ENCODE results near the gene RUSF1.

The RUSF1 gene

GRCh38 chr16:31474773-31475738 is 33.1 kb downstream of the RUSF1 start:
- no peak for TF ChIP-seq CTCF (IDR thresholded peaks at IDR 0.05; ENCODE audit: extremely low read depth, insufficient read depth, missing control alignments)
- no peak for DNase-seq (ENCODE audit: low spot score)
- in situ Hi-C loops (cut with MboI; ENCODE audit: low pct_unique_long_range_greater_than_20kb, low sequenced_read_pairs, unreplicated experiment) = loop anchor here (25.0 kb wide), 1 partner anchor 387 kb away; the partner anchor contains the start of gene ZNF267

- TF ChIP-seq CTCF (IDR thresholded peaks at IDR 0.05; ENCODE audit: extremely low read depth, insufficient read depth, missing control alignments) = no peak
- in situ Hi-C loops (cut with MboI; ENCODE audit: low pct_unique_long_range_greater_than_20kb, low sequenced_read_pairs, unreplicated experiment) = loop anchor here (25.0 kb wide), 1 partner anchor 388 kb away; the partner anchor contains the start of gene ZNF267
- no peak for DNase-seq (ENCODE audit: low spot score)
Measured at GRCh38 chr16:31474173-31474714, 33.9 kb downstream of the RUSF1 start.

- in situ Hi-C loops (cut with MboI; ENCODE audit: low pct_unique_long_range_greater_than_20kb, low sequenced_read_pairs, unreplicated experiment) = loop anchor here (25.0 kb wide), 1 partner anchor 389 kb away; the partner anchor contains the start of gene ZNF267
- no peak for TF ChIP-seq CTCF (IDR thresholded peaks at IDR 0.05; ENCODE audit: extremely low read depth, insufficient read depth, missing control alignments)
- DNase-seq (ENCODE audit: low spot score) = no peak
Measured at GRCh38 chr16:31473264-31473984, 34.8 kb downstream of the RUSF1 start.

- peak; percentile 39 for TF ChIP-seq CTCF (IDR thresholded peaks at IDR 0.05; ENCODE audit: extremely low read depth, insufficient read depth, missing control alignments)
- DNase-seq (ENCODE audit: low spot score) = peak; percentile 66
- in situ Hi-C loops (cut with MboI; ENCODE audit: low pct_unique_long_range_greater_than_20kb, low sequenced_read_pairs, unreplicated experiment) = loop anchor here (25.0 kb wide), 1 partner anchor 390 kb away; the partner anchor contains the start of gene ZNF267
Measured at GRCh38 chr16:31472709-31473203, 35.4 kb downstream of the RUSF1 start.

GRCh38 chr16:31471875-31472708 is 36.1 kb downstream of the RUSF1 start, which contains the start of gene TGFB1I1:
Gene TGFB1I1 (plus strand): TSS chr16:31472152. CDS start chr16:31472189, 37 bp downstream.
- DNase-seq (ENCODE audit: low spot score) = peak; percentile 61
- TF ChIP-seq CTCF (IDR thresholded peaks at IDR 0.05; ENCODE audit: extremely low read depth, insufficient read depth, missing control alignments) = no peak
- in situ Hi-C loops (cut with MboI; ENCODE audit: low pct_unique_long_range_greater_than_20kb, low sequenced_read_pairs, unreplicated experiment) = loop anchor here (25.0 kb wide), 1 partner anchor 390 kb away; the partner anchor contains the start of gene ZNF267
